ENCODE measurements around the gene ADAMTS18.

Gene ADAMTS18

GRCh38 chr16:77422196-77422784 lies 12.5 kb downstream of the ADAMTS18 start:
- TF ChIP-seq POLR2AphosphoS5 (IDR thresholded peaks at IDR 0.05; ENCODE audit: low read depth, low read length) (no peak), REST (IDR thresholded peaks at IDR 0.05; ENCODE audit: insufficient read depth in 1 of 2, low read depth in 2 of 2, low read length in 2 of 2) (no peak), TAF1 (IDR thresholded peaks at IDR 0.05; ENCODE audit: borderline replicate concordance, insufficient read depth, low read length) (no peak), FOXP2 (optimal IDR thresholded peaks at IDR 0.05; ENCODE audit: borderline replicate concordance, extremely low read depth, extremely low read length, insufficient read depth) (no peak), SIN3A (IDR thresholded peaks at IDR 0.05; ENCODE audit: borderline replicate concordance, insufficient read depth, low read length) (no peak)

GRCh38 chr16:77416939-77417480 lies 17.8 kb downstream of the ADAMTS18 start:
- TF ChIP-seq REST (IDR thresholded peaks at IDR 0.05; ENCODE audit: insufficient read depth in 1 of 2, low read depth in 2 of 2, low read length in 2 of 2): no peak

- no peak for TF ChIP-seq TAF1 (IDR thresholded peaks at IDR 0.05; ENCODE audit: borderline replicate concordance, insufficient read depth, low read length)
- no peak for TF ChIP-seq POLR2AphosphoS5 (IDR thresholded peaks at IDR 0.05; ENCODE audit: low read depth, low read length)
- TF ChIP-seq SIN3A (IDR thresholded peaks at IDR 0.05; ENCODE audit: borderline replicate concordance, insufficient read depth, low read length): no peak
- TF ChIP-seq FOXP2 (optimal IDR thresholded peaks at IDR 0.05; ENCODE audit: borderline replicate concordance, extremely low read depth, extremely low read length, insufficient read depth): no peak
- no peak for TF ChIP-seq REST (IDR thresholded peaks at IDR 0.05; ENCODE audit: insufficient read depth in 1 of 2, low read depth in 2 of 2, low read length in 2 of 2)
Measured at GRCh38 chr16:77414752-77415231, 20.0 kb downstream of the ADAMTS18 start.

GRCh38 chr16:77410449-77410848 lies 24.4 kb downstream of the ADAMTS18 start:
- TF ChIP-seq FOXP2 (optimal IDR thresholded peaks at IDR 0.05; ENCODE audit: borderline replicate concordance, extremely low read depth, extremely low read length, insufficient read depth) (no peak), POLR2AphosphoS5 (IDR thresholded peaks at IDR 0.05; ENCODE audit: low read depth, low read length) (no peak), SIN3A (IDR thresholded peaks at IDR 0.05; ENCODE audit: borderline replicate concordance, insufficient read depth, low read length) (no peak), REST (IDR thresholded peaks at IDR 0.05; ENCODE audit: insufficient read depth in 1 of 2, low read depth in 2 of 2, low read length in 2 of 2) (no peak), TAF1 (IDR thresholded peaks at IDR 0.05; ENCODE audit: borderline replicate concordance, insufficient read depth, low read length) (no peak)

GRCh38 chr16:77409311-77409710 lies 25.5 kb downstream of the ADAMTS18 start:
- TF ChIP-seq FOXP2 (optimal IDR thresholded peaks at IDR 0.05; ENCODE audit: borderline replicate concordance, extremely low read depth, extremely low read length, insufficient read depth) (no peak), POLR2AphosphoS5 (IDR thresholded peaks at IDR 0.05; ENCODE audit: low read depth, low read length) (no peak), SIN3A (IDR thresholded peaks at IDR 0.05; ENCODE audit: borderline replicate concordance, insufficient read depth, low read length) (no peak), REST (IDR thresholded peaks at IDR 0.05; ENCODE audit: insufficient read depth in 1 of 2, low read depth in 2 of 2, low read length in 2 of 2) (no peak), TAF1 (IDR thresholded peaks at IDR 0.05; ENCODE audit: borderline replicate concordance, insufficient read depth, low read length) (no peak)
